Frontal cortex (tissue), 4 donors: ENCODE data around the gene ETNK1. TPM values are rescaled to one million over a fixed set of nuclear protein-coding genes. Genes with fewer than 3 reads are reported as not detected.

ENCODE experiments used
- DNase-seq, 2 donors: peaks; one replicate each; pipeline ENCODE4 v3.0.0; 2012; ENCODE audit warnings: low spot score in 2 of 2
- FAIRE-seq: peaks from 2 replicates; lab custom pipeline; 2012; peaks lifted over from hg19 to GRCh38; lab: Jason Lieb, UNC
- total RNA-seq: library from RNA; depleted of rRNA; stranded (reverse); fragments of >200 nt; gene quantifications from one replicate; pipeline ENCODE4 v1.2.3, GENCODE V29; 2014
- donor health status: control.
- donor health status: control.
- donor health status: control.

ETNK1 gene
- total RNA-seq, 1 donor from 2014 or later: 156 TPM

DNA sequence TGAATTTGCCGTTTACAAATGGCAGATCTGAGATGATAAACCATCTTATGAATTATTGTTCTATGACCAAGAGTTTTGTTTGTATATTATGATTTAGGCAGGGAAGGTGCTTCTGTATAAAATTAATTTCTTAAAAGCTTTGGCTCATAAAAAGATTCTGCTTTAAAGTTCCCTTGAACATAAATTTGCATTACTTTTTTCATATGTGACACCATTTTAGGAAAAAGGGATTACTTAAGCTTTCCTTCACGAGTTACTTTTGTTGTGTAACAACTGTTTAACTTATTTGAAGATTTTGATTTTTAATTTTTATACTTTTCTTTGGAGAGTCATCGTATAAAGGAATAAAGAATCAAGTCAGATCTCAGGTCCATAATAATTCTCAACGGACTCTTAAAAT, 3.3 kb downstream of the ETNK1 start:
- DNase-seq (no peak), FAIRE-seq (no peak)

DNA sequence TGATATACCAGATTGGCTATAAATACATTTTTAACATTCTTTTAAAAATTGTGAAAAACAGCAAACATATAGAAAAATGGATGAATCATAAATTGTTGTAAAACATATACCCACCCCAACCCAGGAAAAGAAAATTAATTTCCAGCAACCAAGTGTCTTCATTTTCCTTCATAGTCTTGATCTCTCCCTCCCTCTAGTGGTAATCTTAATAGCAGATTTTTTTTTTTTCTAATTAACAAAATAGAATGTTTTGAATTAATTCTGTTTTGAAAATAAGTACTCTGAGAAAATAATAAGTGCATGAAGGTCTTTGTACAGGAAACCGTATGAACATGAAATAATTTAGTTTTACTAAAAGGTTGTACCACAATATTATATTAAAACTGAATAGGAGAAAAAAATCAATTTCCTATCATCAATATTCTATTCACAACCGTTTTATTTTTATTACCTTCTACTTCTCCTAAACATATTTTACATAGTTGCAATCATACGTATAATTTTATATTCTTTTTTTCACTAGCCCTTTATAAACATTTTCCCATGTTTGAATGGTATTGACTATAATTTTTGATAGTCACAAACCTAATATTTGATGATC, 7.0 kb downstream of the ETNK1 start:
- FAIRE-seq: peak; percentile 98
- no peak for DNase-seq

DNA sequence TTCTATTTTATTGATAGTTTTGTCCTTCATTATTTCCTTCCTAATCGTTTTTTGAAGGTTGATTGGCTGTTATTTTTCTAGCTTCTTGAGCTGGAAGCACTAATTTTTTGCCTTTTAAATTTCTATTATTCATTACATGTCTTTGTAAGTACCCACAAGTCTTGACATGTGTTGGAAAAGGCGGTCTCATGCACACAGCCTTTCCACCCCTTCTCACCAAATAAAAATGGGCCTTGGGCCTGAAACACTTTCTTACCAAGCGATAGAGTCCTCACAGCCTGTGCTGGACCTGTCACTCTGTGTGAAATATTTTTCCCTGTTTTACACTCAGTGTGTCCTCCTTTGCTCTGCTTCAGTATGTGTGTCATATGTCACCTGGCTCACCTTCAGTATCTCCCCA, 9.9 kb downstream of the ETNK1 start:
- DNase-seq: no peak
- FAIRE-seq: no peak

DNA sequence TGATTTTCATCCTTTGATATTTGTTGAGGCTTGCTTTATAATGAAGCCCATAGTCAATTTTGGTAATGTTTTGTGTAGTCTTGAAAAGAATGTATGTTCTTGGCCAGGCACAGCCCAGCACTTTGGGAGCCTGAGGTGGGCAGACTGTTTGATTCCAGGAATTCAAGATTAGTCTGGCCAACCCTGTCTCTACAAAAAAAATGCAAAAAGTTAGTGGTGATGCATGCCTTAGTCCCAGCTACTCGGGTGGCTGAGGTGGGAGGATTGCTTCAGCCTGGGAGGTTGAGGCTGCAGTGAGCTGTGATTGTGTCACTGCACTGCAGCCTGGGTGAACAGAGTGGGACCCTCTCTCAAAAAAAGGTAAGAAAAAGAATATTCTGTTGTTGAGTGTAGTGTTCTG, 10.8 kb downstream of the ETNK1 start:
- no peak for FAIRE-seq
- DNase-seq: no peak

DNA sequence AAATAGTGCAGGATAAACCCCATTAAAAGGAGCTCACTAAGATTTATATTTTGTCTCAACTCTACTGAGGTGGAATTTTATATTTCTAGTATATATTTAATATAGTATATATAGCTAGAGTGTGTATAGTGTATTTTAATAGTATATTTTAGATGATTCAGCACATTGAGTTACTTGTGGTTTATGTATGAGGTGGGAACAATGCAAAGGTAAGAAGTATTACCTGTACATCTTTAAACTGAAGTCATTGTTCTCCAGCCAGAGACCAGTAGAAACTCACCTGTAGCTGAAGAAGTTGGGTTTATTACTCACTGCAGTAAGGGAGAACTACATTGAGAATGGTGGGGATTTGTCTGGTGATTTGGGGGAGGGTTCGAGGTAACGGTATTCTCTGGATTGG, 15.9 kb downstream of the ETNK1 start:
- no peak for DNase-seq
- no peak for FAIRE-seq

DNA sequence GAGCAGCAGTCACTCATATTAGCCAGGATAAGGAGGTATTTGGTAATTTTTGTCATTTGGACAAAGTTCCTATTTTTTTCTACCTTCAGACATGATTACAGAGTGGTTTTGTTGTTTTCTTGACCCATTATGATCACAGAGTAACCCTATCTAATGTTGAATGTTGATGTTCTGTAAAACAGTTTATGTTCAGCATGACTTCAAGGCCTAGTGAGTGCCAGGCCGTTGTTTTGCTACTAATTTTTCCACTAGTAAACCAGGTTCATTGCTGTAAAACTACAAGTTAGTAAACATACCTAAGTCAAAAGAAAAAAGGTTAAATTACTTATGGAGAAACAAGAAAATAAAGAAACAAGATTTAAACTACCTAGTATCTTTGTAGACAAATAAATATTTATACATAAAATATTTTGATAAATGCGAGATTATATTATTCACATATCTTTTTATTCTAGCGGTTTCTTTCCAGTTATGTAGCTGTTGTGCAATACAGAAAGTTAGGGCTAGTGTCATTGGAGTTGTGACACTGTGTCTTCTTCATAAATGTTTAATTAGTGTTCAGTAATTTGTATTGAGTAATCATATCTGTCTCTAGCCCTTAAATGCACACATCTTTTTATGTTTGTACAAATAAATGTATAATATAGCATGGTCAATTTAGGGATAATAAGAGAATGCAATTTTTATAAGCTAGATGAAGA, 16.5 kb downstream of the ETNK1 start:
- peak; percentile 37 for FAIRE-seq
- DNase-seq: no peak

DNA sequence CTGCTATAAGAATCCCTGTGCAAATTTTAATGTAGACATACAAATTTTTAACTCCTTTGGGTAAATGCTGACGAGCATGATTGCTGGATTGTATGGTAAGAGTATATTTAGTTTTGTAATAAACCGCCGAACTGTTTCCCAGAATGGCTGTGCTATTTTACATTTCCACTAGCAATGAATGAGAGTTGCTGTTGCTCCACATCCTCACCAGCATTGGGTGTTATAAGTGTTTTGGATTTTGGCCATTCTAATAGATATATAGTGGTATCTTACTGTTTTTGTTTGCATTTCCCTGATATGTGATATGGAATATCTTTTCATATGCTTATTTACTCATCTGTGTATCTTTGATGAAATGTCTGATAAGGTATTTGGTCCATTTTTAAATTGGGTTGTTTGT, 23.7 kb downstream of the ETNK1 start:
- no peak for FAIRE-seq
- DNase-seq: no peak

DNA sequence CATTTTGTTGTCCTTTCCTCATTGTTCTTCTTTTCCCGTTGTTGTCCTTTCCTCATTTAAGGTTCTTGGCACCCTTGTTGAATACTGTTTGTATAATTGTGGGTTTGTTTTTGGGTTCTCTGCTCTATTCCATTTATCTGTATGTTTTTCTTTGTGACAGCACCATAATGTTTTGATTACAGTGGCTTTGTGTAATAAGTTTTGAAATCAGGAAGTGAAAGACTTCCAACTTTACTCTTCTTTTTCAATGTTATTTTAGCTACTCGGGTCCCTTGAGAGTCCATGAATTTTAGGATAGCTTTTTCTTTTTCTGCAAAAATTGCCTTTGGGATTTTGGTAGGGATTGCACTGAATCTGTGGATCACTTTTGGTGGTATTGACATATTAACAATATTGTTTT, 28.1 kb downstream of the ETNK1 start:
- FAIRE-seq (no peak), DNase-seq (no peak)

DNA sequence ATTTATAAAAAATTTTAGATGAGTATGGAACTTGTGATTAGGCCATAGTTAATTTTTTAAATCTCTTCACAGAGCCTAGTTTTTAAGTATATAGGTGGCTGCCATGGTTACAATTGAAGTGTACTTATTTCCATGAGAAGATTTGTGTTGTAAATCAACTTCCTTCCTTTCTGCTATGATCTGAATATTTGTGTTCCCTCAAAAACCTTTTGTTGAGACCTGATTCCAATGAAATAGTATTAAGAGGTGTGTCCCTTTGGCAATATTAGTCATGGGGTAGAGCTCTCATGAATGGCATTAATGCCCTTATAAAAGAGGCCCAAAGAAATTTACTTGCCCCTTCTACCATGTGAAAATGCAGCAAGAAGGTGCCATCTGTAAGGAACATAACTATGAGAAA, 28.8 kb downstream of the ETNK1 start:
- DNase-seq (no peak), FAIRE-seq (no peak)

DNA sequence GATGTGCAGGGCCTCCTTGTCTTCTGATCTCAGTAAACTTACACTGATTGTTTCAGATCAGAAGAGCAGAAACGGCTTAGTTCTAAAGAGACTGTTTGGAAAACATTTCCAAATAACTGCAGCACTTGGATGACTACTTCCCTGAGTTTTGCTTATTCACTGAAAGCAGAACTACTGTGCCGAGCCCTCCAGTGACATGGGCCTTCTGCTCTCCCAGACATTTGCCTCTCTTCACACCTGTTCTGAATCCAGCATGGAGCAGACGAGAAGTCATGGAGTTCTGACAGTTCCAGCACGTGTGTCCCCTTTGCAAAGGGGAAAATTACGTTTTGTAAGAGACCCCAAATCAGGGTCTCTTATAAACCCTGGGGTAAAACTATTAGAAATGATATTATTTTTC, 31.4 kb downstream of the ETNK1 start:
- DNase-seq (no peak), FAIRE-seq (no peak)

DNA sequence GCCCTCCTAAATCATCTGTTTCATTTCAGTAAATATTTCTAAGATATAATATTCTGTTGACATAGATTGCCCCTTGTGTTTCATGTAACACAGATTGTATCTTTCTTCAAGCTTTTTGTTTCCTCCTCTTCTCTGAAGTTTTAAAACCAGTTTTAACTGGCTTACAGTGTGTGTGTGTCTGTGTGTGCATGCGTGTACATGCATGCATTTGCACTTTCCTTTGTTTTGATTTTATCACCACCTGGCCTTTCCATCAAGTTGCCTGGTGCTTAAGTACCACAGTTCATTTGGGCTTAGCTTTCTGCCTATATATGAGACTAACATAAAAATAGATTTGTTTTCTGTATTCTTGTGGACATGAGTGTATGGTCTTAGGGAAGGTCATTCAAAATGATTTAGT, 31.9 kb downstream of the ETNK1 start:
- FAIRE-seq (no peak), DNase-seq (no peak)

DNA sequence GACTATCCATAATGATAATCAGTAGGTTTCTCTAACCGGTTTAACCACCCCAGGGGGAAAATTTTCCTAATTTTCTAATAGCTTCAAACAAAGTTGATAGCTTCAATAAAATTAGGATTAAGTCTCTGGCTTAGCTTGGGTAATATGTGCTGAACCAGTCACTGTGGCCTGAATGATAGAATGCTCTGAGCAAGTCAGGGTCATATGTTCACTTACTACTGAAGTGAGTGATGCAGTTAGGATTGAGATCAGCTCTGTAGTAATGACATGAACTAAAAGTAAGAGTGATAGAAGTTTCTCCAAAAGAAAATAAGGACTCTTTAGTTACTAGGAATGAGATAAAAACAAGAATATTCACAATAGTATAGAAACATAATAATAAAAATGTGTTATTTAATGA, 32.6 kb downstream of the ETNK1 start:
- no peak for FAIRE-seq
- DNase-seq: no peak

DNA sequence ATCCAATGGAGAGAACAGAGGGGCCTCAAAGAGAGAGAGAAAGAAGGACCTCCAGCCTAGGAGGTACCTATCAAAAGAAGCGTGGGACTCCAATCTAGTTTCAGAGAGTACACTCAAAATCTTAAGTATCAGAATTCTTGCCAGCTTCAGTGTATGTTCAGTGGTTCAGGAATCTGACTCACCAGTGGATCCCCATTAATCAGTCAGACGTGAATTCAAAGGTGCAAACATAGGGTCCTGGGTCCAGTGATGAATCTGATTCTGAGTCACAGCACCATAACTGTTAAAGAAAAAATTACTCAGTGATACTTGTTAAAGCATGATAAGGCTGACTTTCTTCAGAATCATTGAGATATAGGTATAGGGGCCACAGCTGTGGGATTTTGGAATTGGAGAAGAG, 33.2 kb downstream of the ETNK1 start:
- FAIRE-seq (no peak), DNase-seq (no peak)

DNA sequence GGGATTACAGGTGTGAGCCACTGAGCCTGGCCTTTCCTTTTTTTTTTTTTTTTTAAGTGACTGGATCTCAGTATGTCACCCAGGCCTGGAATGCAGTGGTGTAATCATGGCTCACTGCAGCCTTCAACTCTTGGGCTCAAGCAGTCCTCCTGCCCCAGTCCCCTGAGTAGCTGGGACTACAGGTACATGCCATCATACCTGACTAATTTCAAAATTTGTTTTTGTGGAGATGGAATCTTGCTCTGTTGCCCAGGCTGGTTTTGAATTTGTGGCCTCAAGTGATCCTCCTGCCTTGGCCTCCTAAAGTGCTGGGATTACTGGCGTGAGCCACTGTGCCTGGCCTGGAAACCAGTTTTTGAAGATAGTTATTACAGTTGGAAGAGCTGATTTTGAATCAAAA, 37.4 kb downstream of the ETNK1 start:
- DNase-seq: no peak
- FAIRE-seq: no peak

DNA sequence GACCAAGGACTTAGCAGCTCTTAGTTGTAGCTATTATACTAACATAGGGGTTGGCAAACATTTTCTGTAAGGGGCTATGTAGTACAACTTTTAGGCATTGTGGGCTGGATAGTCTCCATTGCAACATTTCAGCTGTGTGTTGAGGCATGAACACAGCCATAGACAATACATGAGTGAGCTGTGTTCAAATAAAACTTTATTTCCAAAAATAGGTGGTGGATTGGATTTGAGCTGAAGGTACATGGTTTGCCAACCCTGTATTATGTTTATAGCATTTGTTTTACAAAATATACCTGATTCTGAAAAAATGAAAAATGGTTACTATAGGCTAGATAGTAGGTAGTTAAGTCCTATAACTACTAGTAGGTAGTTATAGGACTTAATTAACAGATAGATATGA, 40.5 kb downstream of the ETNK1 start:
- DNase-seq (no peak), FAIRE-seq (no peak)

DNA sequence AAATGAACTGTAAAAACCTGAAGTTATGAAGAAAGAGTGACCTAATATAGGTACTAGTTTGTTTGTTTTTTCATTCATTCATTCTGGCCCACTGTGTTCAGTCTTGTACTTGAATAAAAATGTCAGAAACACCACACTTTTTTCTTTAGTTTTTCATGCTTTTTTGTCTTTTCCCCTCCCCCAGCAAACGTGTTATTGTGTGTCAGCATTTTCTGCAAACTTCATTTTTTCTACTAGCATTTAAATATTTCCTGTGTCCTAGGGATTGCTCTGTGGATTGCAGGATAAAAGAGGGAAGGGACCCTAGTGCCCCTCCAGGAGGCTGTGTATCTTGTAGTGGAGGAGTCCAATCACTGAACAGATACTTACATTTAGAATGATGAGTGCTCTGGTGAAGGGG, 42.2 kb downstream of the ETNK1 start:
- DNase-seq: no peak
- FAIRE-seq: no peak

DNA sequence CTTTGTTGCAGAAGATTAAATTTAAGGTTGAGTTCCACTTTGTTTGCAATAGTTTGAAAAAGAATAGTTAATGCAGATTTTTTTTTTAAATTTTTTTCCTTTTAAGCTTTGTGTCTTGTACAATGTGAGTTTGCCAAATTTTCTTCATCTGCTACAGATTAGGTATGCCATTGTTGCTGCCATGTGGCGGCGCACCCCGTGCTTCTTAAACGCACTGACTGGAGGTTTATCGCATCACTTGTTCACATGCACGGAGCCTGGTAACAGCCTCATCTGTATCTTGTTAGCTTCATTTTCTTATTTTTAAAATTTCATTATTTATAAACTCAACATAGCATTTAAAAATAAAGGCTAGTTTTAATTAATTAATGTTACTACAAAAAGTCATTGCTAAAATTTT, 43.5 kb downstream of the ETNK1 start:
- peak; percentile 8 for FAIRE-seq
- DNase-seq: no peak

DNA sequence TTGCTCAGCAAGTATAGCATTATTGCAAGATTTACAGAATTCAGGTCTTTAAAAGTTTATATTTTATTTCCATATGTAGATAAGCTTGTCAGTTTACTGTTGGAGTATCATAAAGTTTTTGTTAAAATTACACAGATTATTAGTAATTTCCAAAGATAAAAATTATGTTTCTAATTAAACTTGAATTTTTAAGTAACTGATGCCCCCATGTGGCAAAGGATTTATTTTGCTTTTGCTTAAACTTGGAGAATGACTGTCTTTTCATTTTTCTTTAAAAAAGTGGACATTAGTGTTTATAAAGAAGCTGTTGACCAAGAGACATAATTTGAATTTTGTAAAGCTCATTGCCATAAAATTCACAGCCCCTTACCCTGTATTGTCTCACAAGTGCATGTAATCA, 45.8 kb downstream of the ETNK1 start:
- DNase-seq: no peak
- FAIRE-seq: peak; percentile 31

DNA sequence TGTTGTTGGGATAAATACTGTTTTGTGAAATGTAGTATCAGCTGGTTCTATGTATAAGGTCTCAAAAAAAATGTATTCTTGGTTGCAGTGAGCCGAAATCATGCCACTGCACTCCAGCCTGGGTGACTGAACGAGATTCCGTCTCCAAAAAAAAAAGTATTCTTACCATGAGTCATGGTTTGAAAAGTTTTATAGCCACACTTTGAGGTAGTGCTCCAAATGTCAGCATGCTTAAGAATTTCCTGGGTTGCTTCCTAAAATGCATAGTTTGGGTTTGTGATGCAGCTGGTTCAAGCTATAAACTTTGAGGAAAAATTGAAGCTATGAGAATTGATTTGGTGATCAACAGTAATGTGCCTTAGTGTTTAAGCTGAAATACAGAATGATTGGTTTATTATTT, 48.0 kb downstream of the ETNK1 start:
- no peak for DNase-seq
- no peak for FAIRE-seq

DNA sequence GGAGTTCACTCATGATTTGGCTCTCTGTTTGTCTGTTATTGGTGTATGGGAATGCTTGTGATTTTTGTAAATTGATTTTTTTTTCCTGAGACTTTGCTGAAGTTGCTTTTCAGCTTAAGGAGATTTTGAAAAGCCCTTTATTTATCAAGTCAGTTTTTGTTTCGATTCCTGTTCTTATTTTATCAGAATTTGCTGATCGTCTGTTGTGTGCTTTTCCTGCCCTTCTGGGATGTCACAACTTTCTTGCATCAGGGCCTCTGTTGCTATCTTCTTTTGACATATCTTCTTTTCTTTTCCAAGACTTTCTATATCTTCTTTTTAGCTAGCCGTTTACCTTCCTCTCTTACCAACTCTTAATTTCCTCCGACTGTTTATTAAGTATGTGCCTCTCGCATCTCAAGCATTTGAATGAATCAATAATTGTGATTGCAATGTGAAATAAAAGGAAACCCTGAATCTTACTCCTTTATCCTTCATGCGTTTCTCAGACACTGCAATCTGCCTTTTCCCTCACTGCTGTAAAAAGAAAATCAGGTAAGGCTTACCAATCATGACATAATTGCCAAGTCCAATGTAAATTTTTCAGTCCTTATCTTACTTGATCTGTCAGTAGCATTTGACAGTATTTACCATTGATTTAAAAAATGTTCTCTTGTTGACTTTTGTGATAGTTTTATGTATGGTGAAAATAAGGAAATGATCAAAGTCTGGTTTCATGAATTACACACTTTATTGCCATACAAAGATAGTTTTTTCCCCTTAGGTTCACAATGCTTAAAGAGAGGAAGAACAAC, 53.0 kb downstream of the ETNK1 start:
- DNase-seq (no peak), FAIRE-seq (no peak)

DNA sequence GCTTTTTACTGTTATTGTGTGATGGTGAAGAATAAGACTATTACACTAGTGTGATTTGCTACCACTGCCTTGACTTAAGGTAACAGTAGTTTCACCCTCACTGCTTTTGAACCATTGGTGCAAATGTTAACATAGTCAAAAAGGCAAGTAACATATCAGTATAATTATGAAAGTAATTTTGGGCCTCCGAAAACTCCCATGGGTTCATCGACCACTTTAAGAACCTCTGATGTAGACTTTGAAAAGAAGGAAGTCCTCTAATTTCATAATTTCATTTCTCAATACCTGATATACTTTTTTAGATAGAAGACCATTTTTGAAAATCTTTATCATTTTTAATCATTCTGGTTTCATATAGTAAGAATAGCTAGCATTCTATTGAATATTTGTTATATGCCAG, 57.7 kb downstream of the ETNK1 start:
- DNase-seq: no peak
- FAIRE-seq: no peak
